Measurements from ENCODE around the gene AUTS2.

DNA sequence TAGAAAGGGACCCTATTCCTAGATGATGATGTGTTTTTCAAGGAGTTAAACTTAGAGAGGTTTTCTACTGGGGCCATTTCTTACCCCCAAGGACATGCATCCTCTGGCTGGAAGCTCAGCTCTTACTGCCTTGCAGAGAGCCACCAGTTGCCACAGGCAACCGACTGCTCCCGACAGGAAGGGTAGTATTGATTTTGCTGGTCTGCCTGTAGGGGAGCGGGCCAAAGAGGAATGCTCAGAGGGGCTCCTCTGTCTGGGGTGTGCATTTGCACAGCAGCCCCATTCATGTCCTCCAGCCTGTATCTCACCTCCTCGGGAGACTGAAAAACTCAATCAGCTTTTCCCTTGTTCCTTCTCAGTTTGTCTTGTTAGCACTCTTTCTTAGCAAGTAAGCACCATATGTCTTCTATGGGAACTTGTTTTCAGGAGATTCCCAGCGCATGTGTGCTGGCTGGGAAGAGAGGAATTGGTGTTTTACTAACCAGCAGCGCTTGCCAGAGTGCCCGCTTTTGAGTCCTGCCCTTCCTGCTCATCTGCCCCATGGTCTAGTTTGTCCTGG lies 794.7 kb downstream of the AUTS2 start:
- TF ChIP-seq, protein P1, sequence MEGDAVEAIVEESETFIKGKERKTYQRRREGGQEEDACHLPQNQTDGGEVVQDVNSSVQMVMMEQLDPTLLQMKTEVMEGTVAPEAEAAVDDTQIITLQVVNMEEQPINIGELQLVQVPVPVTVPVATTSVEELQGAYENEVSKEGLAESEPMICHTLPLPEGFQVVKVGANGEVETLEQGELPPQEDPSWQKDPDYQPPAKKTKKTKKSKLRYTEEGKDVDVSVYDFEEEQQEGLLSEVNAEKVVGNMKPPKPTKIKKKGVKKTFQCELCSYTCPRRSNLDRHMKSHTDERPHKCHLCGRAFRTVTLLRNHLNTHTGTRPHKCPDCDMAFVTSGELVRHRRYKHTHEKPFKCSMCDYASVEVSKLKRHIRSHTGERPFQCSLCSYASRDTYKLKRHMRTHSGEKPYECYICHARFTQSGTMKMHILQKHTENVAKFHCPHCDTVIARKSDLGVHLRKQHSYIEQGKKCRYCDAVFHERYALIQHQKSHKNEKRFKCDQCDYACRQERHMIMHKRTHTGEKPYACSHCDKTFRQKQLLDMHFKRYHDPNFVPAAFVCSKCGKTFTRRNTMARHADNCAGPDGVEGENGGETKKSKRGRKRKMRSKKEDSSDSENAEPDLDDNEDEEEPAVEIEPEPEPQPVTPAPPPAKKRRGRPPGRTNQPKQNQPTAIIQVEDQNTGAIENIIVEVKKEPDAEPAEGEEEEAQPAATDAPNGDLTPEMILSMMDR (conservative IDR thresholded peaks at IDR 0.05 in 1 of 2, IDR thresholded peaks at IDR 0.05 in 1 of 2; ENCODE audit: low read depth in 1 of 2, low read length in 2 of 2) = no peak
- TF ChIP-seq EZH2 (IDR thresholded peaks at IDR 0.05; ENCODE audit: low read length, missing control alignments) = no peak
